Measurements from ENCODE around the gene RNF169.

GRCh38 chr11:74707182-74707581, 41.5 kb upstream of the RNF169 start:
- TF ChIP-seq POLR2AphosphoS5 (IDR thresholded peaks at IDR 0.05) (no peak), CTCF (IDR thresholded peaks at IDR 0.05) (no peak)
